Activated naive CD8-positive, alpha-beta T cell (primary cell): Measurements from ENCODE around the gene IFT81.

Experiments
- H3K27ac Mint-ChIP-seq: one replicate; pipeline ENCODE4 v1.8.0; 2021; ENCODE audit warnings: mixed read lengths
- H3K27me3 Mint-ChIP-seq: one replicate; pipeline ENCODE4 v1.8.0; 2021; ENCODE audit warnings: mixed read lengths
- H3K36me3 Mint-ChIP-seq: one replicate; pipeline ENCODE4 v1.8.0; 2021; ENCODE audit warnings: mixed read lengths
- H3K4me1 Mint-ChIP-seq: one replicate; pipeline ENCODE4 v1.8.0; 2021; ENCODE audit warnings: low read depth, mixed read lengths
- H3K4me3 Mint-ChIP-seq: one replicate; pipeline ENCODE4 v1.8.0; 2021; ENCODE audit warnings: mild to moderate bottlenecking, mixed read lengths
- H3K9me3 Mint-ChIP-seq: one replicate; pipeline ENCODE4 v1.8.0; 2021; ENCODE audit warnings: low read depth, mixed read lengths

The IFT81 gene

GRCh38 chr12:110117956-110118685, 6.0 kb upstream of the IFT81 start:
- no peak overlapping the region for H3K27ac Mint-ChIP-seq
- H3K27me3 Mint-ChIP-seq = peaks cover 4% of the 10 kb centered on the region
- no peaks in the 10 kb centered on the region for H3K36me3 Mint-ChIP-seq
- no peaks in the 10 kb centered on the region for H3K9me3 Mint-ChIP-seq
- H3K4me3 Mint-ChIP-seq = no peak overlapping the region
- H3K4me1 Mint-ChIP-seq = no peaks in the 10 kb centered on the region

DNA sequence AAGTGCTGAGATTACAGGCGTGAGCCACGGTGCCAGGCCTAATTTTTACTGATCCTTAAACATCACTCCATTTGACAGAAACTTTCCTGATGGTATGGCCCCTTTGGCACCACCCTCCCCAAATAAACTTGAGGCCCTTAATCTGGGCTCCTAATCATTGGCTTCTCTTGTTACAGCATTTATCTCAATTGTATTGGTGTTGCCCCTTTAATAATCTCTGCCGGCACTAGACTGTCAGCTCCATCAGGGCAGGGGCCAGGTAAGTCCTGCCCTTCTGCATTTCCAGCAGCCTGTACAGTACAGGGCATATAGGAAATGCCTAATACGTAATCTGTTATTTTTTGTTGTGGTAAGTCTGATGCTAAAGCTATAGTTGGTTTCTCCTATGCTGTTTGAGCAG, 1.2 kb upstream of the IFT81 start:
- H3K9me3 Mint-ChIP-seq = no peaks in the 10 kb centered on the region

GRCh38 chr12:110123919-110124268, 263 bp upstream of the IFT81 start:
- Mint-ChIP-seq H3K27me3 (no peaks in the 10 kb centered on the region), H3K4me1 (peaks cover 7% of the 10 kb centered on the region), H3K27ac (peak overlapping the region; percentile 11), H3K4me3 (peak overlapping the region; percentile 74), H3K36me3 (no peaks in the 10 kb centered on the region), H3K9me3 (no peaks in the 10 kb centered on the region)

More for the DNA sequence above, 1.2 kb upstream of the IFT81 start:
- Mint-ChIP-seq H3K27me3 (no peaks in the 10 kb centered on the region), H3K4me1 (peaks cover 7% of the 10 kb centered on the region), H3K27ac (no peak overlapping the region), H3K4me3 (no peak overlapping the region), H3K36me3 (no peaks in the 10 kb centered on the region)

DNA sequence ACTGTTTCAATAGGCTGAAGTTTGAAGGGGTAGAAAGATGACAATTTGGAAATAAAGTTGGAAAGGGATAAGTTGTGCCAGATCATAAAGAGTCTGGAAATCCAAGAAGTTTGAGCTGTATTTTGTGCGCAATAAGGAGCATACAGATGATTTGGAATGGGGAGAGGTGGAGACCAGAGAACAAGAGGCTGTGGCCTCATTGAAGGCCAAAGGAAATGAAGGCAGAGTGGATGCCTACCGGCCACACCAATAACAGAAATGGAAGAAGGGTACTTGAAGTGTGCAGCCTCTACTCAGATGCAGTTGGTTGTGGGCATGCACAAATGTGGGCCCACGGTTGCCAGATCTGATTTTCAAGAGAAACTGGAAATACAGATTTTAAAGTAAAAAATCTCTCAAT, 2.4 kb downstream of the IFT81 start:
- no peaks in the 10 kb centered on the region for H3K9me3 Mint-ChIP-seq
- H3K4me1 Mint-ChIP-seq = peaks cover 7% of the 10 kb centered on the region
- H3K36me3 Mint-ChIP-seq = no peaks in the 10 kb centered on the region
- peak overlapping the region; percentile 57 for H3K4me3 Mint-ChIP-seq
- no peaks in the 10 kb centered on the region for H3K27me3 Mint-ChIP-seq
- H3K27ac Mint-ChIP-seq = no peak overlapping the region

GRCh38 chr12:110134691-110135411, 10.7 kb downstream of the IFT81 start:
- H3K36me3 Mint-ChIP-seq = peaks cover 2% of the 10 kb centered on the region
- peaks cover 7% of the 10 kb centered on the region for H3K4me1 Mint-ChIP-seq
- H3K4me3 Mint-ChIP-seq = no peak overlapping the region
- no peak overlapping the region for H3K27ac Mint-ChIP-seq
- H3K27me3 Mint-ChIP-seq = no peaks in the 10 kb centered on the region
- no peaks in the 10 kb centered on the region for H3K9me3 Mint-ChIP-seq

- Mint-ChIP-seq H3K36me3 (peaks cover 2% of the 10 kb centered on the region), H3K27me3 (no peaks in the 10 kb centered on the region), H3K9me3 (no peaks in the 10 kb centered on the region), H3K27ac (no peak overlapping the region), H3K4me3 (no peak overlapping the region), H3K4me1 (peaks cover 7% of the 10 kb centered on the region)
Measured at GRCh38 chr12:110135806-110136205, 11.6 kb downstream of the IFT81 start.

- no peaks in the 10 kb centered on the region for H3K9me3 Mint-ChIP-seq
- no peaks in the 10 kb centered on the region for H3K27me3 Mint-ChIP-seq
- no peak overlapping the region for H3K27ac Mint-ChIP-seq
- H3K4me1 Mint-ChIP-seq = peaks cover 7% of the 10 kb centered on the region
- no peaks in the 10 kb centered on the region for H3K36me3 Mint-ChIP-seq
- no peak overlapping the region for H3K4me3 Mint-ChIP-seq
Measured at GRCh38 chr12:110137786-110138185, 13.6 kb downstream of the IFT81 start.

GRCh38 chr12:110141389-110141788, 17.2 kb downstream of the IFT81 start:
- no peaks in the 10 kb centered on the region for H3K27me3 Mint-ChIP-seq
- H3K4me3 Mint-ChIP-seq = no peak overlapping the region
- H3K4me1 Mint-ChIP-seq = no peaks in the 10 kb centered on the region
- no peaks in the 10 kb centered on the region for H3K9me3 Mint-ChIP-seq
- no peak overlapping the region for H3K27ac Mint-ChIP-seq
- no peaks in the 10 kb centered on the region for H3K36me3 Mint-ChIP-seq

GRCh38 chr12:110146986-110147385, 22.8 kb downstream of the IFT81 start:
- Mint-ChIP-seq H3K27me3 (no peaks in the 10 kb centered on the region), H3K4me3 (no peak overlapping the region), H3K27ac (no peak overlapping the region), H3K9me3 (no peaks in the 10 kb centered on the region), H3K4me1 (peaks cover 5% of the 10 kb centered on the region), H3K36me3 (peaks cover 3% of the 10 kb centered on the region)

DNA sequence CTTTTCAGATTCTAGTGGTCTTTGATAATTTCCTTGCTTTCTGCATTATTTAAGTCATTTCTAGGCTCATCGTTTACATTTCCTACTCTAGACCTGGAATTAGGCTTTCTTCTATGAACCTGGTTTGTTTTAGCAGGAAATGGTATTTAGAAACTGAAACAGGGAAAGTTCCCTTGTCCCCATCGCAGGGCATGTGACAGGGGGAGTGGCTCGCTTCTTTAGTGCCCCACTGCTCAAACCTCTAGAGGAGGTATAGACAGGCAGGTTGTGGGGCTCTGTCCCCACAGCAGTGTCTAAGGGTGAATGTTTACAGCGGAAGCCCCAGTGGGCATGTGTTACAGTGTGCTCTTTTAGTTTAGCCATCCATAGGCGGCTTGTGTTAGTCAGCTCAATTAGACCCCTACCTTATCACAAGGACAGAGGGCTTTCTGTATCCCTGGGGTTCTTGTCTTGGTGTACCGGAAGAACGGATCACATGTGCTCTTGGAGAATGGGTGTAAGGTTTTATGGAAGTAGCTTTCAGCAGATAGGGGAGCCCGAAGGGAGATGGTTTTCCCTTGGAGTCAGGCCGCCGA, 25.0 kb downstream of the IFT81 start:
- Mint-ChIP-seq H3K9me3 (no peaks in the 10 kb centered on the region), H3K36me3 (peaks cover 3% of the 10 kb centered on the region), H3K4me1 (peaks cover 5% of the 10 kb centered on the region), H3K4me3 (no peak overlapping the region), H3K27me3 (no peaks in the 10 kb centered on the region), H3K27ac (no peak overlapping the region)

- H3K27me3 Mint-ChIP-seq = no peaks in the 10 kb centered on the region
- H3K9me3 Mint-ChIP-seq = peaks cover 4% of the 10 kb centered on the region
- no peak overlapping the region for H3K4me3 Mint-ChIP-seq
- H3K4me1 Mint-ChIP-seq = peaks cover 5% of the 10 kb centered on the region
- H3K27ac Mint-ChIP-seq = no peak overlapping the region
- peaks cover 20% of the 10 kb centered on the region for H3K36me3 Mint-ChIP-seq
Measured at GRCh38 chr12:110156766-110157165, 32.6 kb downstream of the IFT81 start.

DNA sequence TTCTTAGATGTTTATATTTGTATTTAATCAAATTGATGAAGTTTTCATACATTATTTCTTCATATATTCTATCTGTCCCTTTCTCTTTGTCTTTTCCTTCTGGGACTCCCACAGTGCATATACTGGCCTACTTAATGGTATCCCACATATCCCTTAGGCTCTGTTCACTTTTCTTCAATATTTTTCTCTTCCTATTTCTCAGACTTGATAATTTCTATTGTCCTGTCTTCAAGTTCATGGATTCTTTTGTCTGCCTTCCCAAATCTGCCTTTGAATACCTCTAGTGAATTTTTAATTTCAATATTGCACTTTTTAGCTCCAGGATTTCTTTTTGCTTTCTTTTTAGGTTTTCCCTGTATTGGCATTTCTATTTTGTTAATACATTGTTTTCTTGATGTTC, 33.4 kb downstream of the IFT81 start:
- H3K4me1 Mint-ChIP-seq = peaks cover 5% of the 10 kb centered on the region
- H3K9me3 Mint-ChIP-seq = peaks cover 4% of the 10 kb centered on the region
- H3K36me3 Mint-ChIP-seq = peaks cover 20% of the 10 kb centered on the region
- no peaks in the 10 kb centered on the region for H3K27me3 Mint-ChIP-seq
- no peak overlapping the region for H3K4me3 Mint-ChIP-seq
- no peak overlapping the region for H3K27ac Mint-ChIP-seq

DNA sequence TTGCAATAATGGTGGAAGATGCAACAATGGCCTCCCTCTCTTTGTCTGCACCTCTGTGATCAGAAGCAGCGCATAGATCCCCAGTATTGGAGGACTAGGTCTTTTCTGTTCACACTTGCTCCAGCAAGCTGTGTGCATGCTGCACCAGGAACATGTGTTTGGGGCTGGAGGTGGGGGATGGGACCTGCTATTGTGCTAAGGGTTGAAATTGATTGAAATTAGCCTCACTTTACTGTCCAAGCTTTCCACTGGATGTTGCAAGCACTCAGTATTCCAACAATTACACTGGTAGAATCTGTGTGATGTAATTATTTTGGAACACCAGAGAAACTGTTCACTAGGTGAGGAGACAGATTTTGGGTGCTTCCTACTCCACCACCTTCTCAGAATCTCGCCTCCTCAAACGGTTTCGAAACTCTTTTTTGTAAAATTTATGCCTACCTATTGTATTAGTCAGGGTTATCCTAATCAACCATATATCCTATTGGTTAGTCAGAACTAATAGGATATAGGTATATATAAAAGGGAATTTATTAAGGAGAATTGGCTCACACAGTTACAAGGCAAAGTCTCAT, 35.6 kb downstream of the IFT81 start:
- no peak overlapping the region for H3K4me3 Mint-ChIP-seq

DNA sequence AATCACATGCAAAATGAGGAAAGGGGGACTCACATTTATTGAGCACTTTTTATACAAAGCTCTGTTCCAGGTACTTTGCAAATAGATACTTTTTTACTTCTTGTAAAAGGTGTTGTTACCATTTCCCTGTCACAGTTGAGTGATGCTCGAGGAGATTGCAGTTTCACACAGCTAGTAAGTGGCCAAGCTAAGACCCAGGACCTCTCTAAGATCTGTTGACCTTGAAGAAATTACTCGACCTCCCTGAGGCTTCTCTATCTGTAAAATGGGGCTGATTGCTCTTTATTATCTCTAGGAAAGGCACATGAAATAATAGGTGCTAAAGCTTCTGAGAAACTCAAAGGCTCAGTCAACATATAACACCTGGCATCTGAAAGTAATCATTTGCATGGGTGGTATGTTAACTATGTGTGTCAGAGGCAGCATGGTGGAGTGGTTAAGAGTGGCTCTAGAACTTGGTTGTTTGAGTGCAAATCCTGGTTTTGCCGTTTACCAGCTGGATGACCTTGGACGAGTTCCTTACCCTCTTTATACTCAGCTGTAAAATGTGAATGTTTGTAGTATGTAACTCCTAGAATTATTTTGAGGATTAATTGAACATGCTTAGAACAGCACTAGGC, 41.5 kb downstream of the IFT81 start:
- H3K4me3 Mint-ChIP-seq = no peak overlapping the region
- H3K36me3 Mint-ChIP-seq = peaks cover 6% of the 10 kb centered on the region
- no peaks in the 10 kb centered on the region for H3K9me3 Mint-ChIP-seq
- H3K27me3 Mint-ChIP-seq = no peaks in the 10 kb centered on the region
- H3K27ac Mint-ChIP-seq = no peak overlapping the region
- no peaks in the 10 kb centered on the region for H3K4me1 Mint-ChIP-seq

More for the DNA sequence above, 35.6 kb downstream of the IFT81 start:
- H3K27me3 Mint-ChIP-seq = no peaks in the 10 kb centered on the region
- peaks cover 5% of the 10 kb centered on the region for H3K4me1 Mint-ChIP-seq
- no peak overlapping the region for H3K27ac Mint-ChIP-seq
- peaks cover 22% of the 10 kb centered on the region for H3K36me3 Mint-ChIP-seq
- H3K9me3 Mint-ChIP-seq = peaks cover 4% of the 10 kb centered on the region
